Measurements from ENCODE around the gene SLC35E3.

- TF ChIP-seq SNRNP70 (IDR thresholded peaks at IDR 0.05; ENCODE audit: low read depth, low read length) (no peak), GABPB1 (CRISPR knock-in tag; IDR thresholded peaks at IDR 0.05) (no peak), KDM1A (CRISPR knock-in tag; IDR thresholded peaks at IDR 0.05) (no peak), ETV6 (CRISPR knock-in tag; conservative IDR thresholded peaks at IDR 0.05) (no peak), KDM3A (CRISPR knock-in tag; IDR thresholded peaks at IDR 0.05; ENCODE audit: low read depth) (no peak), ETS1 (CRISPR knock-in tag; IDR thresholded peaks at IDR 0.05) (no peak), CTCF (CRISPR knock-in tag; IDR thresholded peaks at IDR 0.05) (no peak), ZZZ3 (CRISPR knock-in tag; IDR thresholded peaks at IDR 0.05; ENCODE audit: borderline replicate concordance) (no peak), ATF1 (CRISPR knock-in tag; IDR thresholded peaks at IDR 0.05) (no peak), PCBP1 (IDR thresholded peaks at IDR 0.05; ENCODE audit: borderline replicate concordance, low read depth, low read length) (no peak)
Observed at GRCh38 chr12:68745376-68745903, 536 bp upstream of the SLC35E3 start.

Measured in HepG2 (cell line).